GM12892 (cell line): Measurements from ENCODE around the gene DESI1.
"Not testable (repeated sequence)": the region's sequence is repeated elsewhere in the genome, so short reads cannot be mapped to it uniquely, and the experiment has no call there.

Experiments used
- DNase-seq: peaks from one replicate; pipeline ENCODE4 v3.0.0; 2011; ENCODE audit not compliant: insufficient read length
- FAIRE-seq: peaks from 2 replicates; lab custom pipeline; 2011; peaks lifted over from hg19 to GRCh38; lab: Jason Lieb, UNC
- POLR2A ChIP-seq: IDR thresholded peaks from 2 replicates; pipeline ENCODE4 v1.6.1; 2011; ENCODE audit warnings: low read depth, low read length, control low read depth
- POLR2AphosphoS5 ChIP-seq: IDR thresholded peaks from 2 replicates; pipeline ENCODE4 v1.6.1; 2011; ENCODE audit warnings: low read depth, low read length, control low read depth
- TAF1 ChIP-seq: IDR thresholded peaks from 2 replicates; pipeline ENCODE4 v1.6.1; 2011; ENCODE audit warnings: low read depth, mild to moderate bottlenecking, control low read depth, low read length, borderline replicate concordance

Gene DESI1

GRCh38 chr22:41578114-41578513 is 42.7 kb downstream of the DESI1 start:
- TF ChIP-seq POLR2A = no peak
- no peak for TF ChIP-seq TAF1
- TF ChIP-seq POLR2AphosphoS5 = no peak
- DNase-seq = no peak
- FAIRE-seq = no peak

GRCh38 chr22:41576877-41577276 is 44.0 kb downstream of the DESI1 start:
- FAIRE-seq = no peak
- TF ChIP-seq POLR2AphosphoS5 (no peak), POLR2A (no peak), TAF1 (no peak)
- DNase-seq = peak; percentile 50

- TF ChIP-seq POLR2AphosphoS5 = no peak
- TF ChIP-seq TAF1 = no peak
- TF ChIP-seq POLR2A = no peak
- FAIRE-seq (no peak), DNase-seq (no peak)
Measured at GRCh38 chr22:41575533-41575932, 45.3 kb downstream of the DESI1 start.

GRCh38 chr22:41574847-41575381 is 45.9 kb downstream of the DESI1 start:
- DNase-seq = no peak
- TF ChIP-seq POLR2AphosphoS5 = no peak
- no peak for TF ChIP-seq TAF1
- TF ChIP-seq POLR2A = no peak
- FAIRE-seq = no peak

DNA sequence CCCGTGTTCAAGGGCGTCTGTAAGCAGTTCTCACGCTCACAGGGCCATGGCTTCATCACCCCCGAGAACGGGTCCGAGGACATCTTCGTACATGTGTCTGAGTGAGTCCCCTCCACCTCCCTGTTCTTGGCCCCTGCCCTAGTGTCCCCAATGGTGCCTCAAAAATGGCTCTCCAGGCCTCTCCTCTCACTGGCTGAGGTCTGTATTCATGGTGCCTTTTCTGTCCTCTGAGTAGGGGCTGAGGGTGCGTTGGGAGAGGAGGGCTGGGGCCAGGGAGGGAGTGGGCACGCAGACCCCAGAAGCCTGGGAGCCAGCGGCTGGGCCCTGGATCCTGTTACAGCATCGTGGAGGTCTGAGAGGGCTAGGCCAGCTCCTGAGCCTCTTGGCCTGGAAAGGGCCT is 47.2 kb downstream of the DESI1 start:
- DNase-seq = no peak
- no peak for FAIRE-seq
- no peak for TF ChIP-seq POLR2AphosphoS5
- TF ChIP-seq TAF1 = no peak
- TF ChIP-seq POLR2A = no peak

GRCh38 chr22:41572305-41572704 is 48.5 kb downstream of the DESI1 start:
- not testable (repeated sequence) for DNase-seq, FAIRE-seq

- FAIRE-seq = no peak
Measured at GRCh38 chr22:41571786-41572185, 49.1 kb downstream of the DESI1 start.

DNA sequence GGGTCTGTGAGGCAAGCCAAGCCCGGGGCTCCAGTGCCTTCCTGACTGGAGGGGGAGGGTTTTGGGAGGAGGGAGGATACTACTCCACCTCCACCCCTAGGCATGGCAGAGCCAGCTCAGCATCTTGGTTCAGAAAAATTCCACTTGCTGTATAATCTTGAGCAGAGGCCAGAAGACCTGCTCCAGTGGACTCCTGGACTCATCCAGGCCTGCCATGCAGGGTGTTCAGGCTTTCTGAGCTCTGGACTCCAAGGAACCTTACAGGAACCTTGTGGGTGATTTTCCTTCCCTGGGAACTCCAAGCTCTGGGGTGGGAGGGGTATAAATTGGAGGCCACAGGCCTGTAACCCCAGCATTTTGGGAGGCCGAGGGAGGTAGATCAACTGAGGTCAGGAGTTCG is 50.6 kb downstream of the DESI1 start:
- no peak for TF ChIP-seq TAF1
- TF ChIP-seq POLR2A = no peak
- TF ChIP-seq POLR2AphosphoS5 = no peak
- DNase-seq = no peak
- no peak for FAIRE-seq

More at GRCh38 chr22:41571786-41572185, 49.1 kb downstream of the DESI1 start:
- TF ChIP-seq POLR2A = no peak
- DNase-seq = no peak

DNA sequence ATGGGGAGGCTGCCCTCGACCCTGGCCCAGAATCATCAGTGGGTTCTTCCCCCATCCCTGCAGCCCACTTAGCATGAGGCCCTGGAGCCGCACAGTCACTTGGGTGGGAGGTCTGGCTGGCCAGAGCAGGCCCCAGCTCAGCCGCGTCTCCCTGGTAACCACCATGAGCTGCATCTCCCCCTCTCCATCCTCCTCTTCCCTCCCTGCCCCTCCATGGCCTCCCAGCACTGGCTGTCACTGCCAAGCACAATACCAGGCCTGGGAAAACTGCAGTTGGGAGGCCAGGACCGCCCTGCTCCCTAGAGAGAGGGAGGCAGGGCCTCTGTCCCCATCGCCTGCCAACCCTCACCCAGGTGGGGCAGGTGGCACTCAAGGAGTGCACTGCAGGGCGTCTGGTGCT is 52.0 kb downstream of the DESI1 start:
- TF ChIP-seq POLR2A (no peak), POLR2AphosphoS5 (no peak), TAF1 (no peak)
- DNase-seq (no peak), FAIRE-seq (no peak)

GRCh38 chr22:41567512-41567768 is 53.4 kb downstream of the DESI1 start:
- TF ChIP-seq POLR2AphosphoS5 (no peak), POLR2A (no peak), TAF1 (no peak)
- DNase-seq (no peak), FAIRE-seq (no peak)

DNA sequence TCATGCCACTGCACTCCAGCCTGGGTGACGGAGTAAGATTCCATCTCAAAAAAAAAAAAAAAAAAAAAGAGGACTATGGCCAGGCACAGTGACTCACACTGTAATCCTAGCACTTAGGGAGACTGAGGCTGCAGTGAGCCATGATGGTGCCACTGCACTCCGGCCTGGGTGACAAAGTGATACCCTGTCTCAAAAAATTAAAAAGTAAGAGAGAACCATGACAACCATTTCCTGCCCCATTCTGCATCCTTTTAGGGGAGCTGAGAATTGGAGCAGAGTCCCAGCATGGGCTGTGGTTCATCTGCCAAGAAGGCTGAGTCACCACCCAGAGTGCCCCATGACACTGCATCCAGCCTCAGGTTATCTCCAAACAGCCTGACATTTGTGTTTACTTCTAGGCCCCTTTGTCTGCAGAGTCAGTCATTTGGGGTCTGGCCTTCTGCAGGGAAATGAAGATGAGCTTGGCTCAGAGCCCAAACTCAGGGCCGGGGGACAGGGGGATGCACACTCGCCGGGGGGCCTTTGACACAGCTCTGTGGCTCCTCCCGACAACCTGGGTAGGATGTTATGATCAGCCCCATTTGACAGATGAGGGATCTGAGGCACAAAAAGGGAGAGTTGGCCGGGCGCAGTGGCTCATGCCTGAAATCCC is 55.3 kb downstream of the DESI1 start:
- TF ChIP-seq POLR2A = no peak
- no peak for TF ChIP-seq POLR2AphosphoS5
- DNase-seq (no peak), FAIRE-seq (no peak)

DNA sequence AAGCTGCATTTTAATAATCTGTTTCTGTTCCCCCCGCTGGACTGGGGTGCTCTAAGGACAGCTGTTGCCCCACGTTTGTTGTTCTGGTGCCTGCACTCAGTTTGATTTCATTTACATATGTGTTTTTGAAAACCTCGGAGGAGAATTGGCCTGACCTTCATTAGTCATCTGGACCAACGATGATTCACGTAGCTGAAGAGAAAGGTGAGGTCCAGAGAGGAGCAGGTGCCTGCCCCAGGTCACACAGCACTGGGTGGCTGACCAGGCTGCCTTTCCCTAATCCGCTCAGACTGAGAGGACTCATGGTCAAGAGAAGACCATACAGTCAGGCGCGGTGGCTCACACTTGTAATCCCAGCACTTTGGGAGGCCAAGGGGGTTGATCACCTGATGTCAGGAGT is 56.3 kb downstream of the DESI1 start:
- DNase-seq (no peak), FAIRE-seq (no peak)
- TF ChIP-seq TAF1 (no peak), POLR2A (no peak), POLR2AphosphoS5 (no peak)
